GM18499 (cell line): ENCODE measurements around the gene DPEP3.

Source experiments
- ATAC-seq: cut with Tn5 transposase; IDR thresholded peaks from one replicate; pipeline ENCODE4 v1.9.1; 2021; ENCODE audit warnings: moderate number of reproducible peaks; ENCODE audit not compliant: insufficient read depth, unreplicated experiment

The DPEP3 gene

GRCh38 chr16:67935101-67935401 is 45.2 kb downstream of the DPEP3 start:
- ATAC-seq = no peak

- no peak for ATAC-seq
Observed at GRCh38 chr16:67934306-67935100, 45.8 kb downstream of the DPEP3 start.

- no peak for ATAC-seq
Observed at GRCh38 chr16:67933805-67934204, 46.5 kb downstream of the DPEP3 start.

GRCh38 chr16:67932462-67932840 is 47.8 kb downstream of the DPEP3 start:
- ATAC-seq = no peak

- no peak for ATAC-seq
Observed at GRCh38 chr16:67931712-67932461, 48.4 kb downstream of the DPEP3 start, which contains the start of gene CTRL. Gene CTRL, minus strand, starts transcription at chr16:67931862. Its CDS starts 10 bp downstream, at chr16:67931852.

GRCh38 chr16:67930678-67931211 is 49.6 kb downstream of the DPEP3 start:
- ATAC-seq = no peak

GRCh38 chr16:67930191-67930590 is 50.1 kb downstream of the DPEP3 start:
- ATAC-seq = no peak

GRCh38 chr16:67928561-67929364 is 51.5 kb downstream of the DPEP3 start:
- ATAC-seq = no peak

- no peak for ATAC-seq
Observed at GRCh38 chr16:67928147-67928546, 52.2 kb downstream of the DPEP3 start.

GRCh38 chr16:67927131-67927941 is 53.0 kb downstream of the DPEP3 start:
- ATAC-seq = no peak

- no peak for ATAC-seq
Observed at GRCh38 chr16:67926181-67926750, 54.0 kb downstream of the DPEP3 start.
